K562 (cell line): ENCODE measurements around the gene RNF224. TPM values are rescaled to one million over a fixed set of nuclear protein-coding genes. Genes with fewer than 3 reads are reported as not detected.

Experiments
- ARNT ChIP-seq, 2 experiments: fragments of 450-650 bp; IDR thresholded peaks; 2 replicates each; pipeline ENCODE4 v1.6.1; 2016; ENCODE audit warnings: mild to moderate bottlenecking in 1 of 2
- BRD9 ChIP-seq: fragments of 450-650 bp; IDR thresholded peaks from 2 replicates; pipeline ENCODE4 v1.6.1; 2018; ENCODE audit warnings: low read depth; ENCODE audit not compliant: partially characterized antibody
- COPS2 ChIP-seq: fragments of 450-650 bp; conservative IDR thresholded peaks from 2 replicates; pipeline ENCODE4 v1.6.1; 2016; ENCODE audit warnings: mild to moderate bottlenecking, moderate library complexity
- JUND ChIP-seq, 2 experiments: IDR thresholded peaks; 2 replicates in 1 of 2; 3 replicates in 1 of 2; pipeline ENCODE4 v1.6.1; 2011; ENCODE audit warnings: borderline replicate concordance in 2 of 2, low read depth in 2 of 2, low read length in 2 of 2, improper control_type of control experiment in 1 of 2, missing biosample characterization in 1 of 2, missing genetic modification characterization in 1 of 2, missing genetic modification reagents in 1 of 2
- MCM2 ChIP-seq: fragments of 450-650 bp; IDR thresholded peaks from 2 replicates; pipeline ENCODE4 v1.6.1; 2017; ENCODE audit warnings: low read depth, mild to moderate bottlenecking
- NCOA6 ChIP-seq: fragments of 450-650 bp; IDR thresholded peaks from 2 replicates; pipeline ENCODE4 v1.6.1; 2017; ENCODE audit warnings: mild to moderate bottlenecking
- NFYB ChIP-seq: IDR thresholded peaks from 2 replicates; pipeline ENCODE4 v1.6.1; 2011; ENCODE audit warnings: mild to moderate bottlenecking, moderate library complexity; ENCODE audit not compliant: insufficient read length; ENCODE audit errors: extremely low read depth
- NR2F6 ChIP-seq: fragments of 450-650 bp; formaldehyde crosslinking; IDR thresholded peaks from 2 replicates; pipeline ENCODE4 v1.4.0; 2020; ENCODE audit warnings: mild to moderate bottlenecking
- PHB2 ChIP-seq: fragments of 450-650 bp; IDR thresholded peaks from 2 replicates; pipeline ENCODE4 v1.6.1; 2017; ENCODE audit warnings: low read depth
- RAD21 ChIP-seq, 2 experiments: fragments of 250-450 bp in 1 of 2; fragments of 450-650 bp in 1 of 2; sonication (Bioruptor Pico) in 1 of 2; formaldehyde crosslinking in 1 of 2; IDR thresholded peaks in 1 of 2; conservative IDR thresholded peaks in 1 of 2; 2 replicates each; pipeline versions ENCODE4 v1.4.0 to v1.8.0; 2020 to 2022; ENCODE audit warnings: mild to moderate bottlenecking in 2 of 2, moderate library complexity in 1 of 2
- THAP7 ChIP-seq: fragments of 250-450 bp; sonication (Bioruptor Pico); IDR thresholded peaks from 2 replicates; pipeline ENCODE4 v1.5.0; 2021
- ZNF512 ChIP-seq: IDR thresholded peaks from 2 replicates; pipeline ENCODE4 v1.6.1; 2016; ENCODE audit warnings: missing genetic modification characterization, missing compliant biosample characterization
- polyA plus RNA-seq, 8 experiments: library from polyadenylated mRNA; depleted of rRNA in 4 of 8; stranded (reverse) in 5 of 8; unstranded in 3 of 8; fragments of >200 nt; fragmentation: Nextera tagmentation in 2 of 8; fragmentation: Illumina TruSeq in 1 of 8; extraction: Ambion mirVana in 2 of 8; extraction: Trizol in 1 of 8; gene quantifications; 2 replicates each; pipeline versions ENCODE4 v1.2.1 to v1.2.3, GENCODE V29; 2011 to 2014; ENCODE audit warnings: inconsistent platforms in 1 of 8, missing spikeins in 1 of 8
- total RNA-seq, 7 experiments: library from RNA; depleted of rRNA in 6 of 7; stranded (reverse); fragments of >200 nt in 6 of 7; fragmentation: Illumina TruSeq in 2 of 7; extraction: Trizol in 2 of 7; gene quantifications; 2 replicates each; pipeline versions ENCODE4 v1.2.1 to v1.2.3, GENCODE V29; 2011 to 2021; ENCODE audit warnings: low replicate concordance in 1 of 7
- TF ChIP-seq, protein P1 (sequence below): fragments of 450-650 bp; IDR thresholded peaks from 2 replicates; pipeline ENCODE4 v1.7.1; 2018; ENCODE audit warnings: mild to moderate bottlenecking, low read depth; ENCODE audit not compliant: partially characterized antibody
- TF ChIP-seq, protein P2 (sequence below): fragments of 200-800 bp; sonication (Bioruptor generic); IDR thresholded peaks from 2 replicates; pipeline ENCODE4 v1.6.1; 2016; ENCODE audit warnings: missing genetic modification characterization, missing compliant biosample characterization
- TF ChIP-seq, protein P3 (sequence below): sonication (generic); formaldehyde crosslinking; IDR thresholded peaks from 2 replicates; pipeline ENCODE4 v1.8.0; 2022; ENCODE audit warnings: mild to moderate bottlenecking, missing genetic modification reagents

Gene RNF224
- total and polyA plus RNA-seq, 9 of the 15 experiments (the other 6 are each of a cell fraction or from before 2014, with no cell fraction given), result not detected

DNA sequence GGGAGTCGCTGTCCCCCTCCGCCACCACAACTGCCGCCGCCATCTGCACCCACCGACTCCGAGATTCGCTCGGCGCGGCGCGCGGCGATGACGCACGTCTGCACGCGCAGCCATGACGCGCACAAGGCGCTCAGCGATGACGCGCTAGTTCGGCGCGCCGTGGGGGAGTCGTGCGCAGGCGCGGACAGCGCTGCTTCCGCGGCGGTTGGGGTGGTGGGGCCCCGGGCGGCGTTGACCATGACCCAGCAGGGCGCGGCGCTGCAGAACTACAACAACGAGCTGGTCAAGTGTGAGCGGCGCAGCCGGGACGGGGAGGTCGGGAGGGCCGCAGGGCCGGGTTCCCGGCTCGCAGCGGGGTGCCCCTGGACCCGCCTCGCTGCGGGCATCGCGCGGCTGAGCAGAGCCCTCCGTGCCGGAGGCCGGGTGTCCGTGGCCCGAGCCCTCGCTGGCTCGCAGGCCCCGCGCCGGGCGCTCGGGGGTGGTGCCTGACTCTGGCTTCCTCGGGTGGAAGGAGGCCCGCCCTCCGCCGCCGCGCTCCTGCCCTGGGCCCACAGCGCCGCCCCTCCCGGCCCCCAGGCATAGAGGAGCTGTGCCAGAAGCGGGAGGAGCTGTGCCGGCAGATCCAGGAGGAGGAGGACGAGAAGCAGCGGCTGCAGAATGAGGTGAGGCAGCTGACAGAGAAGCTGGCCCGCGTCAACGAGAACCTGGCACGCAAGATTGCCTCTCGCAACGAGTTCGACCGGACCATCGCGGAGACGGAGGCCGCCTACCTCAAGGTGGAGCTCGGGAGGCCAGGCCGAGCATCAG, 38.6 kb upstream of the RNF224 start, which contains the start of the genes ANAPC2 and SSNA1 (continued):
- TF ChIP-seq, protein P1, sequence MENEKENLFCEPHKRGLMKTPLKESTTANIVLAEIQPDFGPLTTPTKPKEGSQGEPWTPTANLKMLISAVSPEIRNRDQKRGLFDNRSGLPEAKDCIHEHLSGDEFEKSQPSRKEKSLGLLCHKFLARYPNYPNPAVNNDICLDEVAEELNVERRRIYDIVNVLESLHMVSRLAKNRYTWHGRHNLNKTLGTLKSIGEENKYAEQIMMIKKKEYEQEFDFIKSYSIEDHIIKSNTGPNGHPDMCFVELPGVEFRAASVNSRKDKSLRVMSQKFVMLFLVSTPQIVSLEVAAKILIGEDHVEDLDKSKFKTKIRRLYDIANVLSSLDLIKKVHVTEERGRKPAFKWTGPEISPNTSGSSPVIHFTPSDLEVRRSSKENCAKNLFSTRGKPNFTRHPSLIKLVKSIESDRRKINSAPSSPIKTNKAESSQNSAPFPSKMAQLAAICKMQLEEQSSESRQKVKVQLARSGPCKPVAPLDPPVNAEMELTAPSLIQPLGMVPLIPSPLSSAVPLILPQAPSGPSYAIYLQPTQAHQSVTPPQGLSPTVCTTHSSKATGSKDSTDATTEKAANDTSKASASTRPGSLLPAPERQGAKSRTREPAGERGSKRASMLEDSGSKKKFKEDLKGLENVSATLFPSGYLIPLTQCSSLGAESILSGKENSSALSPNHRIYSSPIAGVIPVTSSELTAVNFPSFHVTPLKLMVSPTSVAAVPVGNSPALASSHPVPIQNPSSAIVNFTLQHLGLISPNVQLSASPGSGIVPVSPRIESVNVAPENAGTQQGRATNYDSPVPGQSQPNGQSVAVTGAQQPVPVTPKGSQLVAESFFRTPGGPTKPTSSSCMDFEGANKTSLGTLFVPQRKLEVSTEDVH, result peak; percentile 96
- TF ChIP-seq COPS2, result no peak
- no peak for TF ChIP-seq ARNT (IDR thresholded peaks at IDR 0.05)
- TF ChIP-seq, protein P2, sequence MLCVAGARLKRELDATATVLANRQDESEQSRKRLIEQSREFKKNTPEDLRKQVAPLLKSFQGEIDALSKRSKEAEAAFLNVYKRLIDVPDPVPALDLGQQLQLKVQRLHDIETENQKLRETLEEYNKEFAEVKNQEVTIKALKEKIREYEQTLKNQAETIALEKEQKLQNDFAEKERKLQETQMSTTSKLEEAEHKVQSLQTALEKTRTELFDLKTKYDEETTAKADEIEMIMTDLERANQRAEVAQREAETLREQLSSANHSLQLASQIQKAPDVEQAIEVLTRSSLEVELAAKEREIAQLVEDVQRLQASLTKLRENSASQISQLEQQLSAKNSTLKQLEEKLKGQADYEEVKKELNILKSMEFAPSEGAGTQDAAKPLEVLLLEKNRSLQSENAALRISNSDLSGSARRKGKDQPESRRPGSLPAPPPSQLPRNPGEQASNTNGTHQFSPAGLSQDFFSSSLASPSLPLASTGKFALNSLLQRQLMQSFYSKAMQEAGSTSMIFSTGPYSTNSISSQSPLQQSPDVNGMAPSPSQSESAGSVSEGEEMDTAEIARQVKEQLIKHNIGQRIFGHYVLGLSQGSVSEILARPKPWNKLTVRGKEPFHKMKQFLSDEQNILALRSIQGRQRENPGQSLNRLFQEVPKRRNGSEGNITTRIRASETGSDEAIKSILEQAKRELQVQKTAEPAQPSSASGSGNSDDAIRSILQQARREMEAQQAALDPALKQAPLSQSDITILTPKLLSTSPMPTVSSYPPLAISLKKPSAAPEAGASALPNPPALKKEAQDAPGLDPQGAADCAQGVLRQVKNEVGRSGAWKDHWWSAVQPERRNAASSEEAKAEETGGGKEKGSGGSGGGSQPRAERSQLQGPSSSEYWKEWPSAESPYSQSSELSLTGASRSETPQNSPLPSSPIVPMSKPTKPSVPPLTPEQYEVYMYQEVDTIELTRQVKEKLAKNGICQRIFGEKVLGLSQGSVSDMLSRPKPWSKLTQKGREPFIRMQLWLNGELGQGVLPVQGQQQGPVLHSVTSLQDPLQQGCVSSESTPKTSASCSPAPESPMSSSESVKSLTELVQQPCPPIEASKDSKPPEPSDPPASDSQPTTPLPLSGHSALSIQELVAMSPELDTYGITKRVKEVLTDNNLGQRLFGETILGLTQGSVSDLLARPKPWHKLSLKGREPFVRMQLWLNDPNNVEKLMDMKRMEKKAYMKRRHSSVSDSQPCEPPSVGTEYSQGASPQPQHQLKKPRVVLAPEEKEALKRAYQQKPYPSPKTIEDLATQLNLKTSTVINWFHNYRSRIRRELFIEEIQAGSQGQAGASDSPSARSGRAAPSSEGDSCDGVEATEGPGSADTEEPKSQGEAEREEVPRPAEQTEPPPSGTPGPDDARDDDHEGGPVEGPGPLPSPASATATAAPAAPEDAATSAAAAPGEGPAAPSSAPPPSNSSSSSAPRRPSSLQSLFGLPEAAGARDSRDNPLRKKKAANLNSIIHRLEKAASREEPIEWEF (CRISPR knock-in tag), result no peak
- no peak for TF ChIP-seq MCM2
- no peak for TF ChIP-seq THAP7
- TF ChIP-seq BRD9, result no peak
- TF ChIP-seq ZNF512 (tag), result no peak
- no peak for TF ChIP-seq NFYB
- TF ChIP-seq, protein P3, sequence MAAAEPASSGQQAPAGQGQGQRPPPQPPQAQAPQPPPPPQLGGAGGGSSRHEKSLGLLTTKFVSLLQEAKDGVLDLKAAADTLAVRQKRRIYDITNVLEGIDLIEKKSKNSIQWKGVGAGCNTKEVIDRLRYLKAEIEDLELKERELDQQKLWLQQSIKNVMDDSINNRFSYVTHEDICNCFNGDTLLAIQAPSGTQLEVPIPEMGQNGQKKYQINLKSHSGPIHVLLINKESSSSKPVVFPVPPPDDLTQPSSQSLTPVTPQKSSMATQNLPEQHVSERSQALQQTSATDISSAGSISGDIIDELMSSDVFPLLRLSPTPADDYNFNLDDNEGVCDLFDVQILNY, result no peak
- no peak for TF ChIP-seq NR2F6 (CRISPR knock-in tag)
- TF ChIP-seq PHB2, result no peak
- no peak for TF ChIP-seq NCOA6
- peak; percentile 83 for TF ChIP-seq RAD21 (CRISPR knock-in tag; conservative IDR thresholded peaks at IDR 0.05 in 1 of 2, IDR thresholded peaks at IDR 0.05 in 1 of 2)
- TF ChIP-seq JUND (IDR thresholded peaks at IDR 0.05; ENCODE audit: borderline replicate concordance, low read depth, low read length), result peak; percentile 87
- no peak; the same call in 2 of the 3 replicates for TF ChIP-seq JUND (tag; IDR thresholded peaks at IDR 0.05; ENCODE audit: borderline replicate concordance, low read depth, low read length)
